Measurements from ENCODE around the gene RIMOC1. TPM values are rescaled to one million over a fixed set of nuclear protein-coding genes. Genes with fewer than 3 reads are reported as not detected.

Gene RIMOC1
- total and polyA plus RNA-seq, 10 of the 15 experiments (the other 5 are each of a cell fraction or from before 2014, with no cell fraction given) = 3.9 to 33.1 (median 16.0) TPM

GRCh38 chr5:41918105-41918504 is 14.0 kb downstream of the RIMOC1 start:
- H3K9me3 ChIP-seq (replicated peaks; ENCODE audit: control insufficient read depth, insufficient read depth, low read length) = no peaks in the 10 kb centered on the region; the same call in 1 of the 3 replicates
- RAD21 ChIA-PET (ENCODE audit: unreplicated experiment) = no interaction called here
- no peaks in the 10 kb centered on the region for H3K27me3 ChIP-seq (replicated peaks in 1 of 2; ENCODE audit: control insufficient read depth in 2 of 2, insufficient read depth in 2 of 2, low read length in 1 of 2)
- H3K9ac ChIP-seq (ENCODE audit: control insufficient read depth, insufficient read depth, low read length) = no peak overlapping the region
- 3% methylated on average over 2 of the region's 2 CpGs for WGBS (ENCODE audit: insufficient coverage, insufficient replicate concordance, low lambda C conversion rate, missing lambda C conversion rate)
- H4K20me1 ChIP-seq (ENCODE audit: control insufficient read depth, insufficient read depth) = no peaks in the 10 kb centered on the region
- FAIRE-seq = peak; percentile 59
- H3K79me2 ChIP-seq (ENCODE audit: control insufficient read depth, insufficient read depth, low read length) = no peaks in the 10 kb centered on the region; the same call in 1 of the 2 replicates
- intact Hi-C loops (cut with micrococcal nuclease; ENCODE audit: unreplicated experiment) (no loop called here), in situ Hi-C loops (cut with MboI) (loop anchor here (25.0 kb wide), 1 partner anchor 1694 kb away; the partner anchor contains the start of gene NNT)
- POLR2A ChIA-PET = no interaction called here
- CTCF ChIA-PET = interaction anchor here (1.1 kb wide), 1 partner anchor 10 kb away, joined by 3 read pairs; no protein-coding TSS in a partner anchor
- peak overlapping the region; percentile 29; the same call in 1 of the 2 replicates for H3K4me2 ChIP-seq (ENCODE audit: control insufficient read depth, insufficient read depth)
- SMC1A ChIA-PET (ENCODE audit: uncharacterized antibody, unreplicated experiment) = interaction anchor here (0.9 to 1.1 kb wide), 2 partner anchors 10 to 51 kb away, joined by 3 to 4 read pairs; no protein-coding TSS in a partner anchor
- no peak for DNase-seq (ENCODE audit: low read depth, low spot score)
- no peak overlapping the region for H3K4me3 ChIP-seq
- peak; percentile 74 for ATAC-seq
- peaks cover 0 to 17% of the 10 kb centered on the region in 2 experiments; a peak in 2 of 4 replicates for H3K36me3 ChIP-seq (ENCODE audit: control insufficient read depth in 2 of 2, insufficient read depth in 2 of 2, low read length in 1 of 2)
- BruUV-seq (replicated peaks) = no TSS peak
- peaks cover 20% of the 10 kb centered on the region for H3K4me1 ChIP-seq (ENCODE audit: control insufficient read depth, insufficient read depth, low read length)
- no peak overlapping the region for H2AFZ ChIP-seq (ENCODE audit: control insufficient read depth, low read depth, low read length)
- peak overlapping the region; percentile 52 for H3K27ac ChIP-seq (ENCODE audit: control insufficient read depth, insufficient read depth)
- TF ChIP-seq SREBF1 (IDR thresholded peaks at IDR 0.05; ENCODE audit: low read length) (no peak), NR2C2 (IDR thresholded peaks at IDR 0.05; ENCODE audit: borderline replicate concordance, control insufficient read depth, insufficient read length, low read depth) (no peak), ZNF24 (IDR thresholded peaks at IDR 0.05) (no peak), PKNOX1 (IDR thresholded peaks at IDR 0.05) (no peak), NFIC (IDR thresholded peaks at IDR 0.05; ENCODE audit: low read depth, low read length) (peak; percentile 65; the same call in 1 of the 2 replicates), RBBP5 (conservative IDR thresholded peaks at IDR 0.05) (no peak), ZBTB33 (IDR thresholded peaks at IDR 0.05) (no peak), MTA3 (IDR thresholded peaks at IDR 0.05; ENCODE audit: borderline replicate concordance, low read length) (no peak), SIN3A (IDR thresholded peaks at IDR 0.05; ENCODE audit: low read depth, low read length) (no peak), SREBF2 (IDR thresholded peaks at IDR 0.05; ENCODE audit: low read length) (no peak), IKZF2 (IDR thresholded peaks at IDR 0.05) (peak; percentile 75 to 88), ZBTB11 (CRISPR knock-in tag; IDR thresholded peaks at IDR 0.05) (no peak), ZNF274 (IDR thresholded peaks at IDR 0.05; ENCODE audit: insufficient read depth, insufficient read length) (no peak), PRDM15 (CRISPR knock-in tag; IDR thresholded peaks at IDR 0.05) (no peak), IKZF1 (conservative IDR thresholded peaks at IDR 0.05) (peak; percentile 61), HCFC1 (IDR thresholded peaks at IDR 0.05; ENCODE audit: low read length) (no peak)
